NCI-H128 (cell line): ENCODE measurements around the gene TMEM154.
"Not testable (repeated sequence)": the region's sequence is repeated elsewhere in the genome, so short reads cannot be mapped to it uniquely, and the experiment has no call there.

Experiments used
- DNase-seq: peaks from one replicate; lab custom pipeline; 2025; ENCODE audit not compliant: unreplicated experiment; lab: John Stamatoyannopoulos, UW

TMEM154 gene

GRCh38 chr4:152667781-152668180 is 12.0 kb downstream of the TMEM154 start:
- no peak for DNase-seq

- DNase-seq: no peak
Measured at GRCh38 chr4:152666946-152667345, 12.9 kb downstream of the TMEM154 start.

GRCh38 chr4:152665691-152666395 is 14.0 kb downstream of the TMEM154 start:
- DNase-seq: no peak

GRCh38 chr4:152664067-152664378 is 15.8 kb downstream of the TMEM154 start:
- not testable (repeated sequence) for DNase-seq

- DNase-seq: no peak
Measured at GRCh38 chr4:152663203-152664066, 16.4 kb downstream of the TMEM154 start.

- no peak for DNase-seq
Measured at GRCh38 chr4:152661649-152662048, 18.1 kb downstream of the TMEM154 start.

GRCh38 chr4:152660526-152660925 is 19.3 kb downstream of the TMEM154 start:
- DNase-seq: no peak

GRCh38 chr4:152659806-152660205 is 20.0 kb downstream of the TMEM154 start:
- no peak for DNase-seq

GRCh38 chr4:152657657-152658056 is 22.1 kb downstream of the TMEM154 start:
- no peak for DNase-seq

GRCh38 chr4:152655272-152656129 is 24.3 kb downstream of the TMEM154 start:
- DNase-seq: no peak

- DNase-seq: no peak
Measured at GRCh38 chr4:152652102-152652501, 27.7 kb downstream of the TMEM154 start.

- no peak for DNase-seq
Measured at GRCh38 chr4:152651473-152652060, 28.2 kb downstream of the TMEM154 start.

GRCh38 chr4:152646221-152646620 is 33.6 kb downstream of the TMEM154 start:
- no peak for DNase-seq

GRCh38 chr4:152644130-152644529 is 35.7 kb downstream of the TMEM154 start:
- no peak for DNase-seq

GRCh38 chr4:152643153-152644035 is 36.4 kb downstream of the TMEM154 start:
- no peak for DNase-seq

GRCh38 chr4:152640058-152640921 is 39.5 kb downstream of the TMEM154 start:
- DNase-seq: no peak

- no peak for DNase-seq
Measured at GRCh38 chr4:152635851-152636250, 43.9 kb downstream of the TMEM154 start.

GRCh38 chr4:152634110-152634760 is 45.6 kb downstream of the TMEM154 start:
- DNase-seq: no peak

- DNase-seq: no peak
Measured at GRCh38 chr4:152633118-152633517, 46.7 kb downstream of the TMEM154 start.
